HG03139 (cell line): ENCODE data around the gene ASCC2.
"Not testable (repeated sequence)": the region's sequence is repeated elsewhere in the genome, so short reads cannot be mapped to it uniquely, and the experiment has no call there.

Experiments used
- ATAC-seq: cut with Tn5 transposase; IDR thresholded peaks from one replicate; pipeline ENCODE4 v1.9.1; 2021; ENCODE audit not compliant: unreplicated experiment

Gene ASCC2

GRCh38 chr22:29837741-29838598, at the start of gene ASCC2:
ASCC2 (minus strand) TSS chr22:29838274; CDS start chr22:29832325, 5,949 bp downstream.
- ATAC-seq, result peak; percentile 96

GRCh38 chr22:29887358-29887757, 49.3 kb upstream of the ASCC2 start:
- ATAC-seq, result no peak

GRCh38 chr22:29886596-29886995, 48.5 kb upstream of the ASCC2 start:
- no peak for ATAC-seq

- ATAC-seq, result no peak
Observed at GRCh38 chr22:29885610-29886009, 47.5 kb upstream of the ASCC2 start.

- no peak for ATAC-seq
Observed at GRCh38 chr22:29883775-29884097, 45.7 kb upstream of the ASCC2 start.

- ATAC-seq, result peak; percentile 73
Observed at GRCh38 chr22:29883045-29883774, 45.1 kb upstream of the ASCC2 start, which contains the start of gene MTMR3. MTMR3 (plus strand) TSS chr22:29883174; CDS start chr22:29971060, 87,886 bp downstream.

- ATAC-seq, result no peak
Observed at GRCh38 chr22:29882716-29883044, 44.6 kb upstream of the ASCC2 start.

GRCh38 chr22:29879753-29880152, 41.7 kb upstream of the ASCC2 start:
- ATAC-seq, result no peak

GRCh38 chr22:29877620-29878019, 39.5 kb upstream of the ASCC2 start:
- ATAC-seq, result no peak

GRCh38 chr22:29873943-29874342, 35.9 kb upstream of the ASCC2 start:
- ATAC-seq, result no peak

- ATAC-seq, result no peak
Observed at GRCh38 chr22:29872989-29873388, 34.9 kb upstream of the ASCC2 start.

GRCh38 chr22:29872144-29872893, 34.2 kb upstream of the ASCC2 start:
- no peak for ATAC-seq

GRCh38 chr22:29871684-29872083, 33.6 kb upstream of the ASCC2 start:
- ATAC-seq, result no peak

GRCh38 chr22:29870574-29870973, 32.5 kb upstream of the ASCC2 start:
- ATAC-seq, result no peak

- ATAC-seq, result no peak
Observed at GRCh38 chr22:29867851-29868250, 29.8 kb upstream of the ASCC2 start.

- no peak for ATAC-seq
Observed at GRCh38 chr22:29867260-29867659, 29.2 kb upstream of the ASCC2 start.

- ATAC-seq, result not testable (repeated sequence)
Observed at GRCh38 chr22:29865572-29865971, 27.5 kb upstream of the ASCC2 start.

- ATAC-seq, result no peak
Observed at GRCh38 chr22:29861672-29862297, 23.7 kb upstream of the ASCC2 start.

GRCh38 chr22:29860006-29860766, 22.1 kb upstream of the ASCC2 start:
- ATAC-seq, result no peak

- ATAC-seq, result not testable (repeated sequence)
Observed at GRCh38 chr22:29859030-29859429, 21.0 kb upstream of the ASCC2 start.
